GM23248 (cell line): Measurements from ENCODE around the gene MB21D2. TPM values are rescaled to one million over a fixed set of nuclear protein-coding genes. Genes with fewer than 3 reads are reported as not detected.

Source experiments
- DNase-seq: peaks from one replicate; pipeline ENCODE4 v3.0.0-alpha.2; 2015
- H2AFZ ChIP-seq: fragments of 200-600 bp; sonication (generic); 2 replicates; pipeline ENCODE4 v1.6.1; 2016; ENCODE audit warnings: antibody characterized with exemption
- H3F3A ChIP-seq: fragments of 200-600 bp; sonication (generic); 2 replicates; pipeline ENCODE4 v1.6.1; 2016; ENCODE audit warnings: mild to moderate bottlenecking, antibody characterized with exemption, mixed run types; ENCODE audit not compliant: insufficient read depth
- H3K27ac ChIP-seq: fragments of 200-600 bp; sonication (generic); 2 replicates; pipeline ENCODE4 v1.5.1; 2016; ENCODE audit warnings: mild to moderate bottlenecking
- H3K27me3 ChIP-seq: fragments of 200-600 bp; sonication (generic); replicated peaks from 2 replicates; pipeline ENCODE4 v1.6.1; 2016; ENCODE audit warnings: mild to moderate bottlenecking; ENCODE audit not compliant: insufficient read depth
- H3K36me3 ChIP-seq: fragments of 200-600 bp; sonication (generic); 2 replicates; pipeline ENCODE4 v1.6.1; 2016; ENCODE audit warnings: low read depth, mild to moderate bottlenecking
- H3K4me1 ChIP-seq: fragments of 200-600 bp; sonication (generic); 2 replicates; pipeline ENCODE4 v1.6.1; 2016; ENCODE audit warnings: mild to moderate bottlenecking; ENCODE audit not compliant: insufficient read depth
- H3K4me2 ChIP-seq: fragments of 200-600 bp; sonication (generic); one replicate; pipeline ENCODE4 v1.6.1; 2016; ENCODE audit warnings: mild to moderate bottlenecking; ENCODE audit not compliant: unreplicated experiment
- H3K4me3 ChIP-seq: fragments of 200-600 bp; sonication (generic); 2 replicates; pipeline ENCODE4 v1.5.1; 2016; ENCODE audit warnings: mild to moderate bottlenecking
- H3K79me2 ChIP-seq: fragments of 200-600 bp; sonication (generic); 2 replicates; pipeline ENCODE4 v1.6.1; 2016; ENCODE audit warnings: mild to moderate bottlenecking; ENCODE audit not compliant: insufficient read depth
- H3K9ac ChIP-seq: fragments of 200-600 bp; sonication (generic); 2 replicates; pipeline ENCODE4 v1.6.1; 2016; ENCODE audit warnings: mild to moderate bottlenecking
- H3K9me2 ChIP-seq: fragments of 200-600 bp; sonication (generic); 2 replicates; pipeline ENCODE4 v1.6.1; 2016; ENCODE audit warnings: mixed run types, mild to moderate bottlenecking, moderate library complexity; ENCODE audit not compliant: insufficient read depth
- H3K9me3 ChIP-seq: fragments of 200-600 bp; sonication (generic); one replicate; pipeline ENCODE4 v1.6.1; 2017; ENCODE audit warnings: low read depth
- H4K20me1 ChIP-seq: fragments of 200-600 bp; sonication (generic); 2 replicates; pipeline ENCODE4 v1.6.0; 2016; ENCODE audit not compliant: insufficient read depth
- EZH2 ChIP-seq: fragments of 200-600 bp; sonication (generic); IDR thresholded peaks from 2 replicates; pipeline ENCODE4 v1.6.1; 2018; ENCODE audit warnings: antibody characterized with exemption, mild to moderate bottlenecking; ENCODE audit not compliant: insufficient read depth, poor library complexity, severe bottlenecking
- EZH2phosphoT487 ChIP-seq: fragments of 200-600 bp; sonication (generic); IDR thresholded peaks from 2 replicates; pipeline ENCODE4 v1.6.1; 2018; ENCODE audit warnings: antibody characterized with exemption, moderate library complexity, mild to moderate bottlenecking, low read depth; ENCODE audit not compliant: insufficient read depth
- WGBS, 2 experiments: methylation state at CpG; one replicate each; pipeline ENCODE4 v1.1.6; 2015 to 2017; ENCODE audit warnings: low lambda C conversion rate in 2 of 2, low coverage in 1 of 2; ENCODE audit errors: missing lambda C conversion rate in 2 of 2; 5-methylcytosine and 5-hydroxymethylcytosine counted together
- in situ Hi-C: fragments of 300-500 bp; cut with MboI; formaldehyde crosslinking; loops from 2 replicates; pipeline ENCODE4 v1.15.0; 2020
- polyA plus RNA-seq: library from polyadenylated mRNA; unstranded; fragments of >200 nt; fragmentation: Nextera tagmentation; extraction: Ambion mirVana; gene quantifications from 2 replicates; pipeline ENCODE4 v1.2.1, GENCODE V29; 2016
- total RNA-seq: library from RNA; depleted of rRNA; stranded (reverse); fragments of >200 nt; shearing (Covaris generic); gene quantifications from 2 replicates; pipeline ENCODE4 v1.2.3, GENCODE V29; 2014

Gene MB21D2
- total and polyA plus RNA-seq, 2 experiments from 2014 or later = 10.9 to 26.4 TPM

GRCh38 chr3:192816351-192816750 lies 101.3 kb downstream of the MB21D2 start:
- peak overlapping the region; percentile 25; the same call in 1 of the 2 replicates for H3K27ac ChIP-seq
- WGBS, 2 experiments = 64% methylated on average over 4 of the region's 4 CpGs
- H3F3A ChIP-seq = peaks cover 33% of the 10 kb centered on the region
- peak; percentile 77 for DNase-seq
- no peak overlapping the region for H3K4me2 ChIP-seq
- H3K4me1 ChIP-seq = peaks cover 37% of the 10 kb centered on the region
- peak overlapping the region; percentile 31; the same call in 1 of the 2 replicates for H3K9ac ChIP-seq
- H3K36me3 ChIP-seq = no peaks in the 10 kb centered on the region
- no peak overlapping the region for H3K4me3 ChIP-seq
- H4K20me1 ChIP-seq = no peaks in the 10 kb centered on the region
- TF ChIP-seq EZH2 (no peak), EZH2phosphoT487 (no peak)
- no peaks in the 10 kb centered on the region for H3K9me3 ChIP-seq
- in situ Hi-C loops = loop anchor here (5.0 to 25.0 kb wide), 3 partner anchors 226 to 746 kb away; partner anchors contain the start of gene ATP13A4
- peaks cover 78% of the 10 kb centered on the region for H3K79me2 ChIP-seq
- no peak overlapping the region for H2AFZ ChIP-seq
- H3K9me2 ChIP-seq = no peaks in the 10 kb centered on the region
- H3K27me3 ChIP-seq = no peaks in the 10 kb centered on the region

- Histone ChIP-seq H3K9ac (no peak overlapping the region), H3K4me3 (no peak overlapping the region), H4K20me1 (no peaks in the 10 kb centered on the region), H3K9me3 (no peaks in the 10 kb centered on the region), H3K4me1 (peaks cover 16% of the 10 kb centered on the region), H3F3A (peaks cover 13% of the 10 kb centered on the region; the same call in 1 of the 2 replicates), H3K9me2 (no peaks in the 10 kb centered on the region), H3K27ac (no peak overlapping the region), H3K79me2 (peaks cover 91% of the 10 kb centered on the region), H3K4me2 (no peak overlapping the region), H2AFZ (no peak overlapping the region), H3K27me3 (no peaks in the 10 kb centered on the region), H3K36me3 (no peaks in the 10 kb centered on the region)
- TF ChIP-seq EZH2 (no peak), EZH2phosphoT487 (no peak)
- 20 to 23% methylated on average over 4 of the region's 4 CpGs for WGBS, 2 experiments
- peak; percentile 75 for DNase-seq
- in situ Hi-C loops = loop anchor here (25.0 kb wide), 2 partner anchors 649 to 749 kb away; partner anchors contain the start of gene ATP13A4
Observed at GRCh38 chr3:192812743-192813383, 104.8 kb downstream of the MB21D2 start.

- H2AFZ ChIP-seq = no peak overlapping the region
- no peak for DNase-seq
- no peaks in the 10 kb centered on the region for H3K27me3 ChIP-seq
- H3K36me3 ChIP-seq = no peaks in the 10 kb centered on the region
- no peak overlapping the region for H3K4me3 ChIP-seq
- no peak overlapping the region for H3K27ac ChIP-seq
- H3F3A ChIP-seq = no peaks in the 10 kb centered on the region
- no peaks in the 10 kb centered on the region for H3K9me3 ChIP-seq
- in situ Hi-C loops = loop anchor here (10.0 to 25.0 kb wide), 3 partner anchors 241 to 757 kb away; partner anchors contain the start of gene ATP13A4
- H3K4me2 ChIP-seq = no peak overlapping the region
- H3K9me2 ChIP-seq = no peaks in the 10 kb centered on the region
- 90 to 92% methylated on average over 6 of the region's 6 CpGs for WGBS, 2 experiments
- H4K20me1 ChIP-seq = peaks cover 8% of the 10 kb centered on the region; the same call in 1 of the 2 replicates
- TF ChIP-seq EZH2phosphoT487 = no peak
- TF ChIP-seq EZH2 = no peak
- H3K79me2 ChIP-seq = peaks cover 94% of the 10 kb centered on the region
- no peak overlapping the region for H3K9ac ChIP-seq
- H3K4me1 ChIP-seq = no peaks in the 10 kb centered on the region
Observed at GRCh38 chr3:192805711-192806110, 111.9 kb downstream of the MB21D2 start.

- DNase-seq = no peak
- H3K4me2 ChIP-seq = no peak overlapping the region
- H3K4me1 ChIP-seq = no peaks in the 10 kb centered on the region
- no peaks in the 10 kb centered on the region for H3K9me2 ChIP-seq
- peaks cover 94% of the 10 kb centered on the region for H3K79me2 ChIP-seq
- no peaks in the 10 kb centered on the region for H3K9me3 ChIP-seq
- H4K20me1 ChIP-seq = peaks cover 8% of the 10 kb centered on the region; the same call in 1 of the 2 replicates
- no peaks in the 10 kb centered on the region for H3F3A ChIP-seq
- H2AFZ ChIP-seq = no peak overlapping the region
- no peak overlapping the region for H3K4me3 ChIP-seq
- in situ Hi-C loops = loop anchor here (10.0 to 25.0 kb wide), 3 partner anchors 240 to 758 kb away; partner anchors contain the start of gene ATP13A4
- no peaks in the 10 kb centered on the region for H3K36me3 ChIP-seq
- no peak overlapping the region for H3K9ac ChIP-seq
- no peak overlapping the region for H3K27ac ChIP-seq
- no peak for TF ChIP-seq EZH2phosphoT487
- TF ChIP-seq EZH2 = no peak
- WGBS, 2 experiments = 95 to 97% methylated on average over 2 of the region's 2 CpGs
- H3K27me3 ChIP-seq = no peaks in the 10 kb centered on the region
Observed at GRCh38 chr3:192804502-192804901, 113.2 kb downstream of the MB21D2 start.
